NCI-H2196 (cell line): Measurements from ENCODE around the gene KNDC1.
"Not testable (repeated sequence)": the region's sequence is repeated elsewhere in the genome, so short reads cannot be mapped to it uniquely, and the experiment has no call there.

Experiments
- DNase-seq: peaks from one replicate; lab custom pipeline; 2025; ENCODE audit not compliant: unreplicated experiment; lab: John Stamatoyannopoulos, UW

KNDC1 gene

DNA sequence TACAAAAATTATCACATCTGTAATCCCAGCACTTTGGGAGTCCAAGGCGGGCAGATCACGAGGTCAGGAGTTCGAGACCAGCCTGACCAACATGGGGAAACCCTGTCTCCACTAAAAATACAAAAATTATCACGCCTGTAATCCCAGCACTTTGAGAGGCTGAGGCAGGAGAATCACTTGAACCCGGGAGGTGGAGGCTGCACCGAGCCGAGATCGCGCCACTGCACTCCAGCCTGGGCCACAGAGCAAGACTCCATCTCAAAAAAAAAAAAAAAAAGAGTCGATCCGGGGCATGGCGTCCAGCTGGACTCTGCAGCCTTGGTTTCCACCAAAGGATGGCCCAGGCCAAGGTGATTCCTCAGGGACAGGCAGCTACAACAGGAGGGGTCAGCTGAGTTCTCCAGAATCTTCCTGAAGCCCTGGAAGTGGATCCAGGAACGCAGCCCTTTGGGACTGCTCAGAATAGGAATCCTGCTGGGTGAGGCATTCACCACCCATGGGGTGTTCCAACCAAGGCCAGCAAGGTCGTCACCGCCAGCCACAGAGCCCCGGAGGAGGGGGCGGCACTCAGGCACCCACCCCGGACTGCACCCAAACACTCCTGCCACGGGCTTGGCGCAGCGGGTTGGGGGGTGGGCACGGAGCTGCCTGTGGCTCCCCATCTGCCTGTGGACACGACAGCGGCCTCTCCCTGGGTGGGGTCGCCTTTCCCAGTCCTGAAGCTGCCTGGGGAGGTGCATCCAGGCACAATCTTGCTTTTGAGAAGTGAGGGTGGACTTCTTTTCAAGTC is 58.0 kb downstream of the KNDC1 start:
- DNase-seq = no peak

DNA sequence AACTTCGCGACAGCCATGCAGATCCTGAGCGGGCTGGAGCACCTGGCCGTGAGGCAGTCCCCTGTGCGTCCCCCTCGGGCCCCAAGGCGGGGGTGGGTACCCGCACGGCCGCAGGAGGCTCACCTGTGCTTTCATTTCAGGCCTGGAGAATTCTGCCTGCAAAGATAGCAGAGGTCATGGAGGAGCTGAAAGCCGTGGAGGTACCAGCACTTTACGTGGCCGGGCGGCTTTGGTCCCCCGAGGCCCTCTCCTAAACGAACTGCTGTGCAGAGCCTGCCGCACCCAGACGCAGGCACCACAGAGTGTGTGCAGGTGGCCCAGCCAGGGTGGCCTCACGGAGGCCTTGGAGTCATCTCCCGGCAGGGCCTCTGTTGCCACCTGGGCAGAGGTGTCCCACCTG is 58.9 kb downstream of the KNDC1 start:
- DNase-seq = no peak

DNA sequence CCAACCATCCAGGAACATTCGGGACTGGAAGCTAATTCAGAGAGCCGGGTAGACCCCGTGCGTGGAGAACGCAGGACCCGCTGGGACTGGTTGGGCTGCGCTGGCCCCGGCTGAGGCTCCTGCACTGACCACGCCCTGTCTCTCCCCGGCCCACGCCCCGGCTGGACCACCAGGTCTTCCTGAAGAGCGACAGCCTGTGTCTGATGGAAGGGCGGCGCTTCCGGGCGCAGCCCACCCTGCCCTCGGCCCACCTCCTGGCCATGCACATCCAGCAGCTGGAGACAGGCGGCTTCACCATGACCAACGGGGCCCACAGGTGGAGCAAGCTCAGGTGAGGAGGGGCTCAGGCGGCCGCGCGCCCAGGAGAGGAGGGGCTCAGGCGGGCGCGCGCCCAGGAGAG is 59.8 kb downstream of the KNDC1 start:
- no peak for DNase-seq

DNA sequence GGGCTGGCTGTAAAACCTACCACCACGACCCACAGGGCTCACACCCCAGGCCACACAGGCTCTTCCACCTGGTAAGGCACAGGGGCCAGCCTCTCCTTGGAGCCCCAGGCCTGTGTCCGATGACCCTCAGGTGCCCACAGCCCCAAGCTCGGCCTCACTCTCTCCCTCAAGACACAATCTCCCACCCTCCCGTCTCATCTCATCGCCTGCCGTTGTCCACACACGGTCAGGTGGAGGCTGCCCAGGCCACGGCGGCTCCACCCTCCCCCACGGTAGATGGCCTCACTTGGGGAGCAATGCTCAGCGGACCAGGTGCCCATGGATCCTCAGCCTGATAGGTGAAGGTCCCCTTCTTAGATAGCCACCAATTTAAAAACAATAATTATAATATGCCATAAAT is 61.3 kb downstream of the KNDC1 start:
- DNase-seq = no peak

DNA sequence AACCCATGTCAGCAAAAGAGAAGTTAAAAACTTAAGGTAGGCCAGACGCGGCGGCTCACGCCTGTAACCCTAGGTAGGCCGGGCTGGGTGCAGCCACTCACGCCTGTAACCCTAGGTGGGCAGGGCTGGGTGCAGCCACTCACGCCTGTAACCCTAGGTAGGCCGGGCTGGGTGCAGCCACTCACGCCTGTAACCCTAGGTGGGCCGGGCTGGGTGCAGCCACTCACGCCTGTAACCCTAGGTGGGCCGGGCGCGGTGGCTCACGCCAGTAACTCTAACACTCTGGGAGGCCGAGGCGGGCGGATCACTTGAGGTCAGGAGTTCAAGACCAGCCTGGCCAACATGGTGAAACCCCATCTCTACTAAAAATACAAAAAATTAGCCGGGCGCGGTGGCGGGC is 61.7 kb downstream of the KNDC1 start:
- DNase-seq = not testable (repeated sequence)

DNA sequence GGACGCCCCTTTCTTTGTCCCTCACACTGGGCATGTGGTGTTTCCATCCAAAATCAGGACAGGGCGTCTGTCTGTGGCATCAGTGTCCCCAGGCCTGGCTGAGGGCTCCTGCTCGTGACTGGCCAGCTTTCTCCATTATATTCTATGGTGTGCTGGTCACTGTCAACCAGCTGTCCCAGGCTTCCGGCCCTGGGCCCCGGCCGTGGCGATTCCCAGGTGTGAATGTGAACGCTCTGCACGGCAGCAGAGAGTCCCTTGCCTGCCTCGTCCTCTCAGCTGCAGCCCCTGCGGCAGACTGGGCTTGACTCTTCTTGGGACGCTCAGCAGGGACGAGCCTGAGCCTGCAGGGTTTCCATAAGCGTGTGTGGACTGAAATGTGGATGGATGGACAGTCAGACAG is 64.1 kb downstream of the KNDC1 start:
- no peak for DNase-seq

DNA sequence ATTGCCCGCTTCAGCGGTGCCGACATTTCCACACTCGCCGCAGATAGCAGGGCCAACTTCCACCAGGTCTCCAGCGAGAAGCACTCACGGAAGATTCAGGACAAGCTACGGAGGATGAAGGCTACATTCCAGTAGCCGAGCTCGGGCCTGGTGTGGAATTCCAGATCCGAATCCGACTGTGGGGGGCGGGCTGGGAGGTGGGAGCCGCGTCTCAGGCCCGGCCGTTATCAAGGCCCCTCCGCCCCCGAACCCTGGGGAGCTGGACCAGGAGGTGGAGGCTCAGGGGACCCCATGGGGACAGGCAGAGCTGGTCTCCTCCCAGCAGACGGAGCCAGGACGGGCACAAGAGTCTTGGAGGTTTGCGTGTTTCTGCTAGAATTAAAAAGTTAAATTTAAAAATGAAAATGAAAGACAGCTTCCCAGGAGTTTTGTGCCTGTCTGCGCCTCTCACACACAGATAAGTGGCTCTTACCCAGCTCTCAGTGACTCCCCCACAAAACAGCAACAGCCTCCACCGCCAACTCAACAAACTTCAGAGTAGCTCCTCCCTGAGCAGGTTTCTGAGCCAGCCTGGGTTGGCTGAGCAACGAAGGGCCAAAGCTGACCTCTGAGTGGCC is 64.8 kb downstream of the KNDC1 start:
- no peak for DNase-seq

DNA sequence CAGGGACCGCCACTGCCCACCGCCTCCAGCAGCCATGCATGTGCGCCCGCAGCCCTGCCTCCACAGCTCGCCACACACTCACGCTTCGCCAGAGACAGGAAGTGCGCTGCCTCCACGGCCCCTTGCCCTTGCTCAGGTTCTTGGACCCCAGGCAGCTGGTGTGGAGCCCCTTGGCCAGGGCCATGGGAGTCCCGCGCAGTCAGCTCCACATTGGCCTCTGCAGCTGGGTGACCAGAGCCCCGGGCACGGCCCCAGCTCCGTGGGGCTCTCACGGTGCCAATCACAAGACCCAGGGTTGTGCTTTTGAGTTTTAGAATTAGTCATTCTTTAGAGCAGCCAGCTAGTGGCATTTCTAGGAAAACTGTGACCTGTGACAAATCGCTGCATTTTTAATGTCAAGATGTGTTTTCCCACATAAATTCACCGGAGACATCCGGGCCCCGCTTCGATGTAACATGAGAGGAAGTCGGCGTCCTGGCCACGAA is 65.7 kb downstream of the KNDC1 start:
- DNase-seq = no peak

DNA sequence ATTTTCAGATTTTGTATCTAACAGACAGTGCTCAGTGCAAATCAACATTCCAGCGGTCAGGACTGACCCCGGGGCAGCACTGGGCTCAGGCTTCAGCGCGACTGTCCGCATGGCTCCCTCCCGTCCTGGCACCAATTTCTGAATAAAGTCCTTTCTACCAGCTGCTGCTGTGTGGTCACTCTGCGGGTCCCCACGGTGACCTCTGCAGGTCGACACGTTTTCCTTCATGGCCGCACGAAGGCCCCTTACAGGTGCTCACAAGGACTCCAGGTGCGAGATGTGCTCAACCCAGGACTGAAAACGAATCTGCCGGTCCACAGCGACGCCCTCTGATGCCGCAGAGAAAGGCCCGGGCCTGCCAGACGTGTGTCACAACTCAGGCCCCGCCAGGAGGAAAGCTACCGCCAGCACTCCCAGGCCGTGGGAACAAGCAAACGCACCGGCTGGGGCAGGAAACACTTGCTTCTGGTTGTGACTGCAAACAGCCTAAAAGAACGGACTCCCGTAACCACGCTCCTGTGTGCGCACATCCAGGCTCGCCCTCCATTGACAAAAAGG is 66.3 kb downstream of the KNDC1 start:
- no peak for DNase-seq

DNA sequence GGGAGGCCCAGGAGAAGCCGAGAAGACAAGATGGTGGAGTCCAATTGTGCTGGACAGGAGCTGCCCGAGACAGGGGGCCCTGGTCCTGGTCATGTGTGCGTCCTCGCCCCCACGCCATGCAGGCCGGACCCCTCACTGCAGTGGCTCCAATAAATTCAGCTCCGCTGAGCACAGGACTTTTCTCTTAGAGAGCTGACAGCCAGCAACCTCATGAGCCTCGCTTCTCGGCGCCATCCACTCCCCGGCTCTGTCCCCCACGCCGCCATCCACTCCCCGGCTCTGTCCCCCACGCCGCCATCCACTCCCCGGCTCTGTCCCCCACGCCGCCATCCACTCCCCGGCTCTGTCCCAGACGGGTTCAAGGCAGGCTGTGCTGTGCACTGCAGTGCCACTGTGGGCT is 67.2 kb downstream of the KNDC1 start:
- DNase-seq = no peak

DNA sequence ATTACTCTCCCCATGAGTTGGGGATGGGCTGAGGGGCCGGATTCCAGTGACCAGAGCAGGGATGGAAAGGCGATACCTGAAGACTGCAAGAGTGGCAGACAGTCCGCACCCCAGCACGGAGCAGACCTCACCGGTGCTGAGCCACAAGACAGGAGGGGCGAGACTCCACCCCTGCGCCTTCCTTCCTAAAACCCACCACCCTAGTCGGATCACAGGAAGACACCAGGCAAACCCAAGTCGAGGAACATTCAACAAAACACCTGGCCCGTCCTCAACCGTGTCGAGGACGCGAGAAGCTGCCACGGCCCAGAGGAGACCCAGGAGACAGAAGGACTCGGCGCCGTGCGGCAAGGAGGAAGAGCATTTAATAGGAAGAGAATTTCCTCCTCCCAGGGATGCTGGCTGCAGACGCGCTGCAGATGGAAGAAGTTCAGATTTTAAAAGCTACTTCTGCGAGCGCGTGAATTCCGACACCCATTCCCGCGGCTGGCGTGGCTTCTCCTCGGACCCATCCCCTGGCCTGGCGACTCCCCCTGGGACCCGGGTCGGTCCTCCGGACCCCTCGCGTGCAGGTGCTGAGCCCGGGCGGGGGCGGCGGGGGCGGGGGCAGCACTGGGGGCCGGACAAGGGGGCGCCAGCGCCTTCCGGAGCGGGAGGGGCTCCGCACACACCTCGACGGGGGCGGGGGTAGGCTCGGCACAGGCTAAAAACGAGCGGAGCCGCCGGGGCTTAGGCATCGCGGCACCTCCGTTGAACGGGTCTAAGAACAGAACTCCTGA is 69.4 kb downstream of the KNDC1 start:
- DNase-seq = no peak

DNA sequence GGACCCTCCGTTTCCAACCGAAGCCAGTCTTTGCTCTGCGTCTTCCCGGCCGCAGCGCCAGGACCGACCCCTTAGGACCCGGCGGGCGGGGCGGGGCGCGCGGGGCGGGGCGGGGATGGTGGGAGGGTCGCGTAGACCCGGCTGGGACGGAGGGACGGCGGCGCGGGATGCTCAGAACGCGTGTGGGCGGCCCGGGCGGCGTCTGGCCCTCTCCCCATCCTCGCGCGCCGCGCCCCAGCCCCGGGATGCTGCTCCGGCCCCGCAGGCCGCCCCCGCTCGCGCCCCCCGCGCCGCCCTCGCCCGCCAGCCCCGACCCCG is 70.0 kb downstream of the KNDC1 start, which contains the start of gene UTF1:
Gene UTF1 (plus strand): TSS at position 174 of the 318 bp plus-strand sequence. CDS start 72 bp downstream, at position 246.
- no peak for DNase-seq

DNA sequence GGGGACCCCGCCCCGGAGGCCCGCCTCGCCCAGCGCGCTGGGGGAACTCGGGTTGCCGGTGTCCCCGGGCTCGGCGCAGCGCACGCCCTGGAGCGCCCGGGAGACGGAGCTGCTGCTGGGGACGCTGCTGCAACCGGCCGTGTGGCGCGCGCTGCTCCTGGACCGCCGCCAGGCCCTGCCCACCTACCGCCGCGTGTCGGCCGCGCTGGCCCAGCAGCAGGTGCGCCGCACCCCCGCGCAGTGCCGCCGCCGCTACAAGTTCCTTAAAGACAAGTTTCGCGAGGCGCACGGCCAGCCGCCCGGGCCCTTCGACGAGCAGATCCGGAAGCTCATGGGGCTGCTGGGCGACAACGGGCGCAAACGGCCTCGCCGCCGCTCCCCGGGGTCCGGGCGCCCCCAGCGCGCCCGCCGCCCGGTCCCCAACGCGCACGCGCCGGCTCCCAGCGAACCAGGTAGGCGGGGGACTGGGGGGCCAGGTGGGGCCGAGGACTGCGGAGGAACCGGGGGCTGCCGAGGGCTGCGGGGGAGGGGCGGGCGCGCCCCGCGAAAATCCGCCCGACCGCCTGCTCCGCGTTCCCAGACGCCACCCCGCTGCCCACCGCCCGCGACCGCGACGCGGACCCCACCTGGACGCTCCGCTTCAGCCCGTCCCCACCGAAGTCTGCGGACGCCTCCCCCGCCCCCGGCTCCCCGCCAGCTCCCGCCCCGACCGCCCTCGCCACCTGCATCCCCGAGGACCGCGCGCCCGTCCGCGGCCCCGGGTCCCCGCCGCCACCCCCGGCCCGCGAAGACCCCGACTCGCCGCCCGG is 70.6 kb downstream of the KNDC1 start:
- DNase-seq = no peak

DNA sequence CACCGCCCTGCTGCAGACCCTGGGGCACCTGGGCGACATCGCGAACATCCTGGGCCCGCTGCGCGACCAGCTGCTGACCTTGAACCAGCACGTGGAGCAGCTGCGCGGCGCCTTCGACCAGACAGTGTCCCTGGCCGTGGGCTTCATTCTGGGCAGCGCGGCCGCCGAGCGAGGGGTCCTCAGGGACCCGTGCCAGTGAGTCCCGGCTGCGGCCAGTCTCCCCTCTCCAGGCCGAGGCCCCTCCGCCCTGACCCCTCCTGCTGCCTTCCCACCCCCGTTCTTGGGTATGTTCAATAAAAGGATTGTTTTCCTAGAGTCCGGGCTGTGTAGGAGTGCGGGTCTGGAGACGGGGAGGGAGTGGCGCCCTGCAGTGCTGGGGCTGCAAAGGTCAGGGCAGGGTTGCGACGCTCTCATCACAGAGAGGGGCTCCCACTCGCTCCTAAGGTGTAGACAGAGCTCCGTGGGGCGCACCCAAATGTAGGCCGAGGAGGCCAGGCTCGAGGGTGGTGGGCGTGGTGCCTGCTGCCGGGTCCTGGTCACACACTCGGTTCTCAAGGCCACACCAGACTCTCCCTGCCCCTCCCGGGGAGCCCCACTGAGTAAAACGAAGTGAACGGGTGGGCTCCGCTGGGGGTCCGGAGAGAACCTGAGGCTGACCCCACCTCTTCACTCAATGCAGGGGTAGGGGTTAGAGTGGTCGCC is 71.4 kb downstream of the KNDC1 start:
- DNase-seq = no peak

DNA sequence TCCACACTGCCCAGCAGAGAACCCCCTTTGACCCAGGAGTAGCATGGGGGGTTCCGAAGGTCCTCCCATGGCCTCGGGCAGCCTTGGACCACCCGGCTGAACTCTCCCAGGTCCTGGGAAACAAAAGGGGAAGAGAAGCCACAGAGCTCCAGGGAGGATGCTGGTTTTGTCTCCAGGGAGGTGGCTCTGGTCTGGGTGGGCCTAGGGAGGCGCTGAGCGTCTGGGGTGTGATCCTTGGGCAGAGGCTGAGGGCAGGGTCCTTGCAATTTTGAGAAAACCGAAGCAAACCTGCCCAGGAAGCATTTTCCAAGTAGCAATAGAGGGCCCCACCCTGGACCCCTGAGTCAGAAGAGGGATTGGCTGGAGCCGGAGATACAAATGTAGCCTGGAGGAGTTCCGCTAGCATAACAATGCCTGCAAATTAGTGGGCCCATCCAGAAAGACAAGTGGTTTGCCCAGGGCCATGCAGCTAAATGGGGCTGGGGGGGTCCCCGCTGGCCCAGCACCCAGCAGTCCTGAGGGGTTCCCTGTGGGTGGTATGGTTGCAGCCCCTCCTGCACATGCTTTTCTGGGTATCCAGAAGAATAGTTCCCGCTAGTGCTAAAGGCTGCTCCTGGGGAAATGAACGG is 72.0 kb downstream of the KNDC1 start:
- DNase-seq = no peak

DNA sequence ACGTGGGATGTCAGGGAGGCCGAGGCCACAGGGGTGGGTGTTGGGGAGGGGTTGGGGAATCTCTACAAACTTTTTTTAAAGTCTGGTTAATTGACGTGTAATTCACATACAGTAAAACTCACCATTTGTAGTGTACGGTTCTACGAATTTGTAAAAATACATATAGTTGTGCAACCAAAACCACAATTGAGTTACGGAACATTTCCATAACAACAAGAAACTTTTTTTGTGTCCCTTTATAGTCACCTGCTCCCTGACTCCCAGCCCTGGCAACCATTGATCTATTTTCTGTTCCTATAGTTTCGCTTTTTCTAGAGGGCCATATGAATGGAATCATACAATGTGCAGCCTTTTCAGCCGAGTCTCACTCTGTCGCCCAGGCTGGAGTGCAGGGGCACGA is 74.8 kb downstream of the KNDC1 start:
- not testable (repeated sequence) for DNase-seq

DNA sequence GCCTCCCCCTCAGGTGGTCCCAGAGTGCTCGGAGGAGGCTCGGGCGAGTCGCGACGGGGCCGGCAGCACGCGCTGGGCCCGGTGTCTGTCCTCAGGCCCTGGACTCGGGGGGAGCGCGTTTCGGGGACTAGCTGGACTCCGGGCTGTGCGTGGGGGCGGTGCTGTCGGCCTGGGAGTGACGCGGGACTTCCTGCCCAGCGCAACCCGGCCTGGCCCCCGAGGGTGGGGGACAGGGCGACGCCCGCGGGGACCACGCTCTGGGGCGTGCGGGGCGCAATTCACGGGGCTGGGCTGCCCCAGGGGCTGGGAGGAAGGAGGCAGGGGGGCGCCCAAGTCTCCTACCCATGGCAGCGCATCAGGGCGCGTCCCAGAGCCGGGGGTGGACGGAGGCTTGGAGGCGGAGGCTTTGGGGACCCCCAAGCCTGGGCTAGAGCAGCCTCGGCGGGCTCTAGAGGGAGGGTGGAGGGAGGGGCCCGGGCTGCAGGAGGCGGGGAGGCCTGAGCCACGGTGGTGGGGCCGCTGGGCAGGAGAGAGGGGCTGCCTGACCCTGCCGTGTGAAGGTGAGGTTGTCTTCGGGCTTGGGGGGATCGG is 75.3 kb downstream of the KNDC1 start:
- no peak for DNase-seq

DNA sequence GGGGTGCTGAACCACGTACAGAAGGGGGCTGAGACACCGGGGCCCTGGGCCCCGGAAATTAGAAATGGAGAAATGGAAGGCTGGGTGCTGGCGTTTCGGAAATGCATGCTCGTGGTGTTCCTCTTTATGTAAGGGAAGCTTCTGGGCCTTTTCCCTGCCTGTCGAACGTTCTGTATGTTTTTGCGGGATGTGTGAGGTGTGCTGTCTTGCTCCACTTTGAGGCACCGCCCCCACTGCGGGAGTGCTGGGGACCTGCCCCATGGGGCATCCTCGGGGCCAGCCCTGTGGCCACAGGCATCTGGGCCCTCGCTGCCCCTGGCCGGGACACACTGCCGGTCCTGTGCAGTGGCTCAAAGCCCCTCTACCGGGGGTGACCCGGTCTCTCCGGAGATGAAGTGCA is 75.9 kb downstream of the KNDC1 start:
- DNase-seq = no peak
